ENCODE data around the gene CPEB3. TPM values are rescaled to one million over a fixed set of nuclear protein-coding genes. Genes with fewer than 3 reads are reported as not detected.
"Not testable (repeated sequence)": the region's sequence is repeated elsewhere in the genome, so short reads cannot be mapped to it uniquely, and the experiment has no call there.

The CPEB3 gene
- polyA plus RNA-seq, 3 donors = 0.94 to 1.6 (median 1.3) TPM

- no peak overlapping the region for H3K27ac ChIP-seq (ENCODE audit: low read depth, low read length)
- 21 to 71% (median 68%) methylated on average over 5 of the region's 5 CpGs for WGBS, 3 donors
These were observed 167.9 kb downstream of the CPEB3 start for GRCh38 chr10:92122941-92123450.

GRCh38 chr10:92121686-92122492 lies 169.0 kb downstream of the CPEB3 start:
- 40 to 73% (median 69%) methylated on average over 3 of the region's 3 CpGs for WGBS, 3 donors
- no peak overlapping the region for H3K27ac ChIP-seq (ENCODE audit: low read depth, low read length)

DNA sequence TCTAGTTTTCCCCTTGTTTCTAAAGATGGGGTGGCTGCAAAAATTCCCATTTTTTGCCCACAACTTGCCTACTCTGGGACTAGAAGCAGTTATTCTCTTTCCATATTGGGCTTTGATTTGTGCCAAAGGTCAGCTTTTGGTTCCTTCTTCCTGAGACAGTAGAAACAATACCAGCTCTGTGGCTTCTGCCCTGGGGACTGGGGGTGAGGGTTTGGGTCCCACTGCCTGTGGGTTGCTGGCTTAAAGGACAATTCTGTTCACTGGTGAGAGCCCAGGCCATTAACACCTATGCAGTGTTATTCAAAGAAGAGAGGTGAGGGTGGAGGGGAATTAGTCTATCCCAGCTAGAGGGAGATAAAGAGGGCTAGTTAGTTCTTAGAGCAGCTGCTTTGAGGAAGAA lies 171.5 kb downstream of the CPEB3 start:
- H3K27ac ChIP-seq (ENCODE audit: low read depth, low read length) = no peak overlapping the region

DNA sequence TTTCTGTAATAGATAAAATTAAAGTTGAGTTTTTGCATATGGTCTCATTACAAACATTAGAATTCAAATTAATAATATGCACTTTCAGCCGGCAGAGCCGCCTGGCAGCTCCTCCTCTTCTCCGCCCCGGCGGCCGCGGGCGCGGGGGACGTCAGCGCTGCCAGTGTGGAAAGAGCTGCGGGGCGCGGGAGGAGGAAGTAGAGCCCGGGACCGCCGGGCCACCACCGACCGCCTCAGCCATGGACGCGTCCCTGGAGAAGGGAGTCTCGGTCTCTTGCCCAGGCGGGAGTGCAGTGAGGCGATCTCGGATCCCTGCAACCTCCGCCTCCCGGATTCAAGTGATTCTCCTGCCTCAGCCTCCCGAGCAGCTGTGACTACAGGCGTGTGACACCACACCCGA lies 176.0 kb downstream of the CPEB3 start:
- 65 to 96% (median 76%) methylated on average over 22 to 30 of the region's 30 CpGs for WGBS, 3 donors
- H3K27ac ChIP-seq (ENCODE audit: low read depth, low read length) = not testable (repeated sequence)

DNA sequence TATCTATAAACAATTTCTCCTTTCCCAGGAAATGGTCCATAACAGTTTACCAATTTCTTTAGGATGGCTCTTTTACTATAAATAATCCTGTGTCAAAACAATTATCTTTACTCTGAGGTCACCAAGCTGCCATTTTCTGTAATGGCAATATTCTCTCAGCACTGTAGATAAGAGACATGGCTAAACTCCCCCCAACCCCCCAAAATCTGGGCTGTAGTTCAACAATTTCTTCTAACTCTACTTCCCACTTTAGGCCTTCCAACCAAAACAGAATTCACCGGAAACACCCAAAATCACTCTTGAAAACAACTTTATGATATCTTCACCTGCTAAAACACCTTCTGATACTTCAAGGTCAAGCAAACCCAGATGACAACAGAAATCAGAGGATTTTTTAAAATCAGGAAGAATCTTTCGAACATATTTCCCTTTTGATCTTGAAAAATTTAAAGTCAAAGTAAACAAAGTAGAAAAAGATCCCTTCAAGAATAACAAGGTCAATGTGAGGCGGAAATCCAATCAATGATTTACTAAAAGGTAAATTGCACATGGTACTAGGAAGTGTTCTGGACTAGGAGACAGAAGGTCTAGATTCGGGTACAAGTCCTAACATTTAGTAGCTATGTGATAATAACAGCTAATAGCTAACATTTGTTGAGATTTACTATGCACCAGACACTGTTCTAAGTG lies 176.8 kb downstream of the CPEB3 start:
- 32 to 88% (median 88%) methylated on average over 4 of the region's 4 CpGs for WGBS, 3 donors
- H3K27ac ChIP-seq (ENCODE audit: low read depth, low read length) = no peak overlapping the region

DNA sequence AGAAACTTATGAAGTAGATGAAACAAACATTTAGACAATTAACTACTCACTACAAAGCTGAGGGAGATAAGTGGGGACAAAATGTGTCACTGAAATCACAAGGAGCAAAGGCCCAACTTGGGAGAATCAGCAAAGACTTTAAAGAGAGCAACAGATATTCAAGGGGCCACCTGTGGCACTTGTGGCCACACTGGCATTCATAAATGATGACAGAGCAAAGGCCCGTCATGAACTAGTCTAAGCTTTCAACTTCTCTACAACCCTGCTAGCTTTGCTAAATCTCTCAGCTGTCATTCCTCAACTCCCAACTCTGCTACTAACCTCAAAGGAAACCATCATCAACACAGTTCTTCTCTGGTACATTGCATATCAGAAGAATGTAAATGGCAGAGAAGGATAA lies 178.4 kb downstream of the CPEB3 start:
- 67 to 90% (median 83%) methylated on average over 1 of the region's 1 CpG for WGBS, 3 donors

GRCh38 chr10:92111336-92111939 lies 179.4 kb downstream of the CPEB3 start:
- no peak overlapping the region for H3K27ac ChIP-seq (ENCODE audit: low read depth, low read length)

More for the DNA sequence above, 178.4 kb downstream of the CPEB3 start:
- no peak overlapping the region for H3K27ac ChIP-seq (ENCODE audit: low read depth, low read length)

- no peak overlapping the region for H3K27ac ChIP-seq (ENCODE audit: low read depth, low read length)
- 72 to 85% (median 80%) methylated on average over 6 of the region's 6 CpGs for WGBS, 3 donors
These were observed 180.7 kb downstream of the CPEB3 start for GRCh38 chr10:92110039-92110794.

DNA sequence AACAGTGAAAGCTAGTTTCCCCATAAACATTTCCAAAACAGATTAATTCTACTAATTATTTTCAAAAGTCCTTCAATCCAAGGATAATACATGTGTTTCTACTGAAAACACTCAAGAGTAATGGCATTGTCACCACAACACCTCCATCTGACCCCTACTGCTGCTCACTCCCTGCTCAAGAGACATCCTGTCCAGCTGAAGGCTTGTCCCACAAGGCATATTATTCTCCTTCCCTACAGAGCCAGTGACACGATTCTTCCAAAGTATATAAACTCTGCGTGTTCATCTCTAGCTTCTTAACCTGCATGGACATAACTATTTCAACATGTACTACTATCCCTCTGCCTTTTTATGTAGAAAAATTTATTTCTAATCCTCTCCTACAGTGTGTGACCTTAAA lies 182.1 kb downstream of the CPEB3 start:
- no peak overlapping the region for H3K27ac ChIP-seq (ENCODE audit: low read depth, low read length)
- 87 to 91% (median 87%) methylated on average over 2 of the region's 2 CpGs for WGBS, 3 donors

DNA sequence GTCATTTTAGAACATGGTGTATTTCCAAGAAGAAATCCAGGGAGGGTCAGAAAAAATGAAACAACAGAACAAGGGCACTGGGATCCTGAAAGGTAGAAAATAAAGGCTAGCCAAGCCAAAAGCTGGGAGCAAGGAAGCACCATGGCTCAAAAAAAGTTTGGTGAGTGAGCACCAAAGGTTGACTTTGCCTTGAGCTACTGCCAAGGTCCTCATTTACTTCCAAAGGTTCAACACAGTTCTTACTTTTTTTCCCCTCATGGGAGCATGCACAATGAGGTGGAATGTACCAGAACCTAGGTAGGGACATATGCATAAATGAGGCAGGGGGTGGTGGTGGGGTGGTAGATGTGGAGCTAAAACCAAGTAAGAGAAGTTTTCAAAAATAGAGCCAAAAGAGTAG lies 182.8 kb downstream of the CPEB3 start:
- no peak overlapping the region for H3K27ac ChIP-seq (ENCODE audit: low read depth, low read length)

DNA sequence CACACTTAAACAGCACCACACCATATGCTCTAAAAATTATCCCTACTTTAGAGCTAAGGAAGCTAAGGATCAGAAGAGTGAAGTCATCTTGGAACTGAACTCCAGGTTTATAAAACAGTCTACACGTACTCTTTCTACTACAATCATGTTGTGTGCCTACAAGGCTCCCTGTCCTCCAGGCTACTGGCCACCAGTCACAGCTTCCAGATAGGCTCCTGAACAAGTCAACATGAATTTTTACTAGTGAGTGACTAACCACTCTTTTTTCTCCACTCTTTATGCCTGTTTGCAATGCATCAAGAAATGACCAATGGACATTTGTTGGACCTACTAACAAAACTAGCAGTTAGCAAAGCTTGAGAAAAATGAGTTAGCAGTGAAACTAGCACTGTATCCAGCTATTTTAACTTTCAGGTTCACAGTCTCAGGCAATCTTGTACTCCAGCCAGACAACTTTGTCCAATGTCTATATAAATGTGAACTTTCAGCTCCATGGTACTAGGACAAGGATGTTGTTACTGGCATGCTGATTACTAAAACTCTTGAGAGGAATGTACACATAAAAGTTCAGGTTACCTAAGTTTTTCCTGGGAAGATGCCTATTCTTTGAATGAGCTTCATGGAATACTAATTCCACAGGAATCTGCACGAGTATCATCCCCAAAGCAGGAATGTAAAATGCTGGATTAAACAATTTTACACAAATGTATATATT lies 187.3 kb downstream of the CPEB3 start:
- WGBS, 3 donors = 79 to 90% (median 79%) methylated on average over 2 of the region's 2 CpGs
- no peak overlapping the region for H3K27ac ChIP-seq (ENCODE audit: low read depth, low read length)

- 81 to 90% (median 89%) methylated on average over 4 of the region's 4 CpGs for WGBS, 3 donors
- H3K27ac ChIP-seq (ENCODE audit: low read depth, low read length) = no peak overlapping the region
These were observed 188.2 kb downstream of the CPEB3 start for GRCh38 chr10:92102601-92103213.

DNA sequence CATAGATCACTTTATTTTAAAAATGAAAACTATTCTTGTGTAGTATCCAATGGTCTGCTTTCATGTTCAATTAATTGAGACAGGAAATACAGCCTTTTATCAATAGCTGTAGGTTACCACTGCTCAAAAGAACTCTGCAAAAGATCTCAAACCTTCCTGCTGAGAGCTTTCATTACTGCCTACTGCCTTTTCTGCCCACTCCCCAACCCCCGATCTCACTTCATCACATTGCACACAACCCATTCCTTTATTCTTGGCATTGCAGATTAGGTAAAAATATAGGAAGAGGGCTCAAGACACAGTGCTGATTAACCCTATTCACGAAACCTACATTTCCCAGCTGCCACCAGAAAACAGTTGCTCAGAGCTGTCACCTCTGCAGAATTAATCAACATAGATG lies 195.9 kb downstream of the CPEB3 start:
- 92 to 97% (median 94%) methylated on average over 2 of the region's 2 CpGs for WGBS, 3 donors
- no peak overlapping the region for H3K27ac ChIP-seq (ENCODE audit: low read depth, low read length)

- no peak overlapping the region for H3K27ac ChIP-seq (ENCODE audit: low read depth, low read length)
- 73 to 77% (median 73%) methylated on average over 2 of the region's 2 CpGs for WGBS, 3 donors
These were observed 198.9 kb downstream of the CPEB3 start for GRCh38 chr10:92091965-92092364.

GRCh38 chr10:92087750-92088395 lies 203.0 kb downstream of the CPEB3 start:
- 9 to 13% (median 11%) methylated on average over 7 of the region's 7 CpGs for WGBS, 3 donors
- no peak overlapping the region for H3K27ac ChIP-seq (ENCODE audit: low read depth, low read length)

DNA sequence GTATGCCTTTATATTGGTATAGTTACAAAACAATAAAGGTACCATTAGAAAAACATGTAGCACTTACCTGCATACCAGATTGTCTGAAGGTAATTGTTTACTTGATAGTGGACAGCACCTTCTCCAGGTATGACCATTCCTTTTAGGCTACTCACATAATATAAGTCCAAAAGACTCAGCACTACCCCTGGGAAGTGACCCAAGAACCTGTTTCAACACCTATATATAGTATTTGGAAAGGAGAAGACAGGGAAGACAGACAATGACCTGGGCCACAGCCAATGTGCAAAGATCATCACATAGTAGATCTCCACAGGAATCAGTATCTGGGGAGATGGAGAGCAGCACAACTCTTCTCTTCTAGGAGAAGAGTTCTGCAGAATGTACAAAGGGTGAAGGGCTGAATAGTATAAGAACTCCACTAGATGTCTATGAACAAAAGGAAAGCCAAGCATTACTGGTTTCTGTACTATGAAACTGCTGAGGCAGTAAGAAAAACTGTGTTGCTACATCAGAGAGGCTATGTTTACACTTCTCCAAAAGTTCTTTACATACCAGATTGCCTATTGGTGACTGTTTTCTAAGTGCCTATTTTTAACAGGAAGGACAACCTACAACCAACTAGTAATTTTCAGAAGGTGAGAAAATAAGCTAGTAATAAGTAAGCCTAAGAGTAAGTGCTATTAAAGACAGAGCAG lies 208.1 kb downstream of the CPEB3 start:
- H3K27ac ChIP-seq (ENCODE audit: low read depth, low read length) = no peak overlapping the region

DNA sequence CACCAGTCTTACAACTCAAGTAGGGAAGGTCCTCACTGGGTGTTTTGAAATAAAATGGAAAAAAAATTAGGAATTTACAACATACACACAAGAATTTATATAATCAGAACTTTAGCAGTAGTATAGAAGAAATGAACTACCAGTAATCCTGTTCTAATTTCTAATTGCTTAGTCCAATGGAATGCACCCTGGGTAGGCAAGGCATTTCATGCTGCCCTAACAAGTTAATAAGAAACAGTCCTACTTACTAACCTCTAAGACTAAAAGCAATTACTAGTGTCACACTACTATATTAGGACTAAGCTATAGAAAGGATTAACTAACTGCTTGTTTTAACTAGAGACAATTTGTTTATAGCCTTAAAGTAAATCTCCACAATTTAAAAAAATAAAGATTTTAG lies 209.2 kb downstream of the CPEB3 start:
- no peak overlapping the region for H3K27ac ChIP-seq (ENCODE audit: low read depth, low read length)
